Activated CD8-positive, alpha-beta T cell treated with anti-CD3 and anti-CD28 coated beads for 36 hours (primary cell): ENCODE results near the gene GNPAT. TPM values are rescaled to one million over a fixed set of nuclear protein-coding genes. Genes with fewer than 3 reads are reported as not detected.

ENCODE experiments used
- total RNA-seq, 2 experiments: library from RNA; stranded (reverse); gene quantifications; one replicate each; pipeline ENCODE4 v1.2.3, GENCODE V29; 2021

Gene GNPAT
- total RNA-seq, 2 experiments from 2014 or later = 56.2 to 59.6 TPM

Other genes starting within 250 kb of the GNPAT start
- 10 to 100 TPM; 11.1 to 14.2 TPM for gene FAM89A, start 201.0 kb upstream of the GNPAT start, total RNA-seq
- gene TRIM67, start 79.2 kb upstream of the GNPAT start, total RNA-seq = not detected
- 10 to 100 TPM; 12.8 to 13.7 TPM for gene EXOC8, start 96.6 kb downstream of the GNPAT start, total RNA-seq
- 1 to 10 TPM; 6.8 to 7.7 TPM for gene SPRTN, start 97.1 kb downstream of the GNPAT start, total RNA-seq
- gene EGLN1, start 181.1 kb downstream of the GNPAT start, total RNA-seq = 10 to 100 TPM; 46.5 to 47.2 TPM